ENCODE measurements around the gene SSMEM1.
"Not testable (repeated sequence)": the region's sequence is repeated elsewhere in the genome, so short reads cannot be mapped to it uniquely, and the experiment has no call there.

Gene SSMEM1

DNA sequence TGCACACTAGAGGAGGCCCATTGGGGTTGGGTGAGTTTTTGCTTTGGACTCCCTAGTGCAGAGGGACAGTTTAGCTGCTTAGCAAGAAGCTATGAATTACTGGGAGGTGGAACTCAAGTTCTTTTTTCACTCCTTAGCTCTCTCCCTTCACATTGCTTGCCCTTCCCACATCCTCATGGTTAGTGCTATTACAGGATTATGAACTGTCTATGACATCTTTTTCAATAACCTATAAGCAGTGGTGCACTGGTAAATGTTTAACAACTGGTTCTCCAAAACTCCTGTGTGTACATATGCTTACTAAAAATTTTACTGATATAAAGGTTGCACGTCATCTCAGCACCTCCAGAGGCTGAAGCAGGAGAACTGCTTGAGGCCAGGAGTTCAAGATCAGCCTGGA lies 6.2 kb downstream of the SSMEM1 start:
- no peak for DNase-seq

- no peak for DNase-seq
Measured at GRCh38 chr7:130216025-130216424, 8.4 kb downstream of the SSMEM1 start.

DNA sequence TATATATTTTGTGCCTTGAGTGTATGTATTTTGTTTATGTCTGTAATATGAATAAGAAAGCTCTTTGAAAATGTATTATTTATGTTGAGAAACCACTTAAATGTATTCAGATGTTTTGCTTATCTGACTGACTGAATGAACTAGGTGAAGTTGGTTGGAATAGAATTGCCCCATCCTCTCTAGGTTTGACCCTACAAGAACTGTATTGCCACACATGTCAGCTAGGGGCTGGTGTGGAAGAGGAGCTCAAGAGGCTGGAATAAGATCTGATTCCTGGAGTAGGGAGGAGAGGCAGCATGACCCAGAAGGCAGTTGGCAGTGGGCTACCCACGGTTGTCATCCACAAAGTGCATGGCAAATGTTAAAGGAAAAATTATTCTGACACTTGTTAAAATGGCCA lies 9.1 kb downstream of the SSMEM1 start:
- DNase-seq = no peak

- DNase-seq = no peak
Measured at GRCh38 chr7:130218806-130219620, 11.4 kb downstream of the SSMEM1 start.

DNA sequence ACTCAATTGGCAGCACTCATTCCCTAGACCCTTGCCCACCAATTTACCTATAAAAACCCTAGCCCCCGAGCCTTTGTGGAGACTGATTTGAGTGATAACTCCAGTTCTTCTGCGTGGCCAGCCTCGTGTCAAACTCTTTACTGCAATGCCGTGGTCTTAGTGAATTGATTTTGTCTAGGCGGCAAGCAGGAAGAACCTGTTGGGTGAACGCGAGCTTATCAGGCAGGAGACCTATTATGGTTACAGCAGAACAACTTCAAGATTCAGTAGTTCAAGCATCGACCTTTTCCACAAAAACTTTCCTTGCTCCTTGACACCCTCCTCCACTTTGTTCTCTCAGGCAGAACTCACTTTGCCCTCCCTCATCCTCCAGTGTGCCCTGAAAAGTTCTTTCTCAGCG lies 12.2 kb downstream of the SSMEM1 start:
- DNase-seq = no peak

DNA sequence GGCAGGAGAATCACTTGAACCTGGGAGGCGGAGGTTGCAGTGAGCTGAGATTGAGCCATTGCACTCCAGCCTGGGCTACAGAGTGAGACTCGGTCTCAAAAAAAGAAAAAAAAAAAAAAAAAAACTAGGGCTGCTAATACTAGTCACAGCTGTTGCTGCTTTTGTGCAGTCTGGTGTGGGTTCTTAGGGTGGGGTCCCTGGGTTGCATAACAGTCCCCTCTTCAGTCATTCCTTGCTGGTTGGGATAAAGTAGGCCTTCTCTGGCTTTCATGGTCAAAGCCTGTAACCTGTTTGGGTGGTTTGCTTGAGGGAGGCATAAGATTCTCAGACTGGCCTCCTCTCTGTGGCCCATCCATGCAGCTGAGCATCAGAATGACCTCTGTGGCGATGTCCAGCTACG lies 14.1 kb downstream of the SSMEM1 start:
- no peak for DNase-seq

GRCh38 chr7:130223646-130224045 lies 16.0 kb downstream of the SSMEM1 start:
- no peak for DNase-seq

DNA sequence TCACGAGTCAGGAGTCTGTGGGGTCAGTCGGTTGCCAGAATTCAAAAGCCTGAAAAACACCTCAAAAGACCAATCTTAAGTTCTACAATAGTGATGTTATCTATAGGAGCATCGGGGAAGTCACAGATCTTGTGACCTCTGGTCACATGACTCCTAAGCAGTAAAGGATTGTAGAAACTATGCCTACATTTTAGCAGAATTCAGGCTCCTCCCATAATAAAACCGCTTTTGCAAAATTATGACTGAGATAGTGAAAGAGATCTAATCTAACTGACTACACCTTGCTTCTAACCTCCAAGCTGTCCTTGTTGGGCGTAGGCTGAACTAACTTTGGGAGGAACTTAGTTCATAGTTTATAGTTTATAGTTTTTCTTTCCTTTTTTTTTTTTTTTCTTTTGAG lies 16.6 kb downstream of the SSMEM1 start:
- DNase-seq = no peak

DNA sequence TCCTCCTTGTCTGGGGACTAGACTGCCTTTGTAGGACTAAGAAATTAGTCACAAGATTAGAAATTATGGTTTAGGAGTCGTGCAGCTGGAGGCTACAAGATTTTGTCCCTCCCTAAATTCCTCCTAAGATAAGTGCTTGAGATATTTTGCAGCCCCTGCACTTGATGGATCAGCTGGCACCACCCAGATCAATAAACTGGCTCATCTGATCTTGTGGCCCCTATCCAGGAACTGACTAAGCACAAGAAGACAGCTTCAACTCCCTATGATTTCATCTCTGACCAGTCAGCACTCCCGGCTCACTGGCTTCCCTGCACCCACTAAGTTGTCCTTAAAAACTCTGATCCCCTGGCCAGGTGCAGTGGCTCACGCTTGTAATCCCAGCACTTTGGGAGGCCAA lies 17.3 kb downstream of the SSMEM1 start:
- DNase-seq = not testable (repeated sequence)

GRCh38 chr7:130226333-130226732 lies 18.7 kb downstream of the SSMEM1 start:
- DNase-seq = no peak

DNA sequence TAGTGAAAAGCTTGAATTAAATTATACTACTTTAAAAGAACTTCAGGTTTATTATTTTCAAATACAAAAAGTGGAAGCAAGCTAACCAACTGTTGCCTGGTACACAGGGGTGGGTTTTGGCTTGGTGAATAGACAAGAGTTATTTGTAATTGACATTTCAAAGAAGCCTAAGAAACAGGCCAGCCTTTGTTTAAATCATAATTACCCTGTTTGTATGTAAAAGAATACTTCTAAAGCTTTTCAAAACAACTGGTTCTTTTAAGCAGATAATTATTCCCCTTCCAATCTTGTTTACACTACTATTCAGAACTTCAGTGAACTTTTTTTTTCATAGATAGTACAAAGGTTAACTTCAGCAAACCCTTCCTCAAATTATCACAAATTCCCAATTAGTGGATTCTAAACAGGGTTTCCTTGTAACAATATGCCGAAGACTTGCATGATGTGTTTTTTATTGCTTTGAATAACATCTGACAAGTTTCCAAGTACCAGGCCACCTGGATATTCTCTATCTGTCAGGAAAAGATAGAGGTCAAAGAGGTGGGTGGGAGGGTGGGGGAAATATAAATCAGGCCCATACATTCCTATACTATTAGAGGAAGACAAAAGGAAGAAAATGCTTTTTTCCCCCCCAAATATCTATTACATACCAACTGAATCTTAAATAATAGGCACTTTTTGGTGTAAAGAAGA lies 20.4 kb downstream of the SSMEM1 start:
- no peak for DNase-seq

- DNase-seq = no peak
Measured at GRCh38 chr7:130228840-130229502, 21.3 kb downstream of the SSMEM1 start.

DNA sequence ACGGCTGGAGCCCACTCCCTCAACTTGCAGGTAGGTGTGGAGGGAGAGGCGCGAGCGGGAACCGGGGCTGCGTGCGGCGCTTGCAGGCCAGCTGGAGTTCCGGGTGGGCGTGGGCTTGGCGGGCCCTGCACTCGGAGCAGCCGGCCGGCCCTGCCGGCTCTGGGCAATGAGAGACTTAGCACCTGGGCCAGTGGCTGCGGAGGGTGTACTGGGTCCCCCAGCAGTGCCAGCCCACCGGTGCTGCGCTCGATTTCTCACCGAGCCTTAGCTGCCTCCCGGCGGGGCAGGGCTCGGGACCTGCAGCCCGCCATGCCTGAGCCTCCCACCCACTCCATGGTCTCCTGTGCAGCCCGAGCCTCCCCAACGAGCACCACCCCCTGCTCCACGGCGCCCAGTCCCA lies 22.3 kb downstream of the SSMEM1 start:
- not testable (repeated sequence) for DNase-seq

DNA sequence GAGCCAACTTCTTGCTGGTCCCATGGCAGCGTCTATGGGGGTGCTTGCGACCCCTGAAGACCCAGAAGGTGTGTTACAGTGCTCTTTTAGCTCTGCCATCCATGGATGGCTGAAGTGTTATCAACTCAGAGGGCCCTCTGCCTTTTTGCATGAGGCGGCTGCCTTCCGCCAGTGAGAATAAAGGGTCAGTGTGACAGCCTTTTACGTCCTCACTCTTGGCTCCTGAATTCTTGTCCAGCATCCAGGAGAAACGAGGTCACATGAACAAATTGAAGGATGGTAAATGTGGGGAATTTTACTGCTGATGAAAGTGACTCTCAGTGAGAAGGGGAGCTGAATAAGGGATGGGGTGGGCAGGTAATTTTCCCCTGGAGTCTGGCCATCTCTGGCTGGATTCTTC lies 24.1 kb downstream of the SSMEM1 start:
- no peak for DNase-seq

DNA sequence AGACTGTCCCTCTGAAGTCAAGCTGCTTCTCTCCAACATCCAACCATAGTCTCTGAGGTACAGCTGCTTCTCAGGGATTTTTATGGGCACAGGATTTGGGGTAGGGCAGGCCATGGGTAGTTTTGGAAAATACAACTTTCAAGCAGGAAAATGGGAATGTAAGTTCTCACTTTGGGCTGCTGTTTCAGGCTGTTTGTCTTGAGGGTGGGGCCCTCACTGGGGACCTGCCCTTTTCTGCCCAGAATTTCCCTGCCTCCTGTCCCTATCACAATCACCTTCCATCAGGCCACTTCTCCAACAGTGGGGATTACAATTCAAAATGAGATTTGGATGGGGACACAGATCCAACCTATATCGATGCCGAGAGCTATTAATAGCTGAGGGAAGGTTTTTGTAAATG lies 24.5 kb downstream of the SSMEM1 start:
- DNase-seq = no peak

- no peak for DNase-seq
Measured at GRCh38 chr7:130234078-130234477, 26.4 kb downstream of the SSMEM1 start.

- not testable (repeated sequence) for DNase-seq
Measured at GRCh38 chr7:130236361-130236760, 28.7 kb downstream of the SSMEM1 start.

- no peak for DNase-seq
Measured at GRCh38 chr7:130240240-130240639, 32.6 kb downstream of the SSMEM1 start.

- peak in 1 of 2 experiments; percentile 41 for DNase-seq
Measured at GRCh38 chr7:130242198-130243014, 34.7 kb downstream of the SSMEM1 start.

- DNase-seq = not testable (repeated sequence)
Measured at GRCh38 chr7:130243486-130243885, 35.8 kb downstream of the SSMEM1 start.

DNA sequence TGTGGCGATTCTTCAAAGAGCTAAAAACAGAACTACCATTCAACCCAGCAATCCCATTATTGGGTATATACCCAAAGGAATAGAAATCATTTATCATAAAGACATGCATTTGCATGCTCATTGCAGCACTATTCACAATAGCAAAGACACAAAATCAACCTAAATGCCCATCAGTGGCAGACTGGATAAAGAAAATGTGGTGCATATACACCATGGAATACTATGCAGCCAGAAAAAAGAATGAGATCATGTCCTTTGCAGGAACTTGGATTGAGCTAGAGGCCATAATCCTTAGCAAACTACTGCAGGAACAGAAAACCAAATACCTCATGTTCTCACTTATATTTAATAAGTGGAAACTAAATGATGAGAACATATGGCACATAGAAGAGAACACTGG lies 38.8 kb downstream of the SSMEM1 start:
- DNase-seq = not testable (repeated sequence)

DNA sequence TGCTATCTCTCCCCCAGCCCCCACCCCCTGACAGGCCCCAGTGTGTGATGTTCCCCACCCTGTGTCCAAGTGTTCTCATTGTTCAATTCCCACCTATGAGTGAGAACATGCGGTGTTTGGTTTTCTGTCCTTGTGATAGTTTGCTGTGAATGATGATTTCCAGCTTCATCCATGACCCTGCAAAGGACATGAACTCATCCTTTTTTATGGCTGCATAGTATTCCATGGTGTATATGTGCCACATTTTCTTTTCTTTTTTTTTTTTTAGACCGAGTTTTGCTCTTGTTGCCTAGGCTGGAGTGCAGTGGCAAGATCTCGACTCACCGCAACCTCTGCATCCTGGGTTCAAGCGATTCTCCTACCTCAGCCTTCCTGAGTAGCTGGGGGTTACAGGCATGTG lies 41.2 kb downstream of the SSMEM1 start:
- DNase-seq = not testable (repeated sequence)

DNA sequence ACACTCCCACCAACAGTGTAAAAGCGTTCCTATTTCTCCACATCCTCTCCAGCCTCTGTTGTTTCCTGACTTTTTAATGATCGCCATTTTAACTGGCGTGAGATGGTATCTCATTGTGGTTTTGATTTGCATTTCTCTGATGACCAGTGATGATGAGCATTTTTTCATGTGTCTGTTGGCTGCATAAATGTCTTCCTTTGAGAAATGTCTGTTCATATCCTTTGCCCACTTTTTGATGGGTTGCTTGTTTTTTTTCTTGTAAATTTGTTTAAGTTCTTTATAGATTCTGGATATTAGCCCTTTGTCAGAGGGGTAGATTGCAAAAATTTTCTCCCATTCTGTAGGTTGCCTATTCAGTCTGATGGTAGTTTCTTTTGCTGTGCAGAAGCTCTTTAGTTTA lies 42.0 kb downstream of the SSMEM1 start:
- not testable (repeated sequence) for DNase-seq

All from NCI-H1930 (cell line).